ENCODE measurements around the gene RAB26.

GRCh38 chr16:2173366-2173765, 24.9 kb downstream of the RAB26 start:
- no peak for TF ChIP-seq EZH2phosphoT487 (IDR thresholded peaks at IDR 0.05; ENCODE audit: insufficient read depth, low read depth)
- no peak for TF ChIP-seq EZH2 (IDR thresholded peaks at IDR 0.05; ENCODE audit: insufficient read depth, poor library complexity, severe bottlenecking)
